LNCaP clone FGC (cell line): ENCODE measurements around the gene UBR2.

Source experiments
- DNase-seq: peaks from one replicate; pipeline ENCODE4 v3.0.0-alpha.2; 2011; ENCODE audit warnings: low read depth
- H3K4me3 ChIP-seq: 2 replicates; pipeline ENCODE4 v1.5.1; 2011; ENCODE audit warnings: mild to moderate bottlenecking, low read depth, low read length, control low read depth
- CTCF ChIP-seq: IDR thresholded peaks from 2 replicates; pipeline ENCODE4 v1.5.1; 2012; ENCODE audit warnings: mild to moderate bottlenecking; ENCODE audit not compliant: control insufficient read depth, insufficient read depth; ENCODE audit errors: extremely low read depth

UBR2 gene

GRCh38 chr6:42742116-42742894, 178.5 kb downstream of the UBR2 start:
- TF ChIP-seq CTCF = no peak
- DNase-seq = no peak
- no peak overlapping the region for H3K4me3 ChIP-seq
